Measurements from ENCODE around the gene OCRL. TPM values are rescaled to one million over a fixed set of nuclear protein-coding genes. Genes with fewer than 3 reads are reported as not detected.

The OCRL gene
- total RNA-seq = 49.8 and 52.8 TPM in 2 replicates
- long read RNA-seq, full-length matches to known transcripts = 17 of 46 reads
- long read RNA-seq, partial matches to known transcripts = 20 of 46 reads
- long read RNA-seq, other reads (novel, unspliced or antisense) = 9 of 46 reads

DNA sequence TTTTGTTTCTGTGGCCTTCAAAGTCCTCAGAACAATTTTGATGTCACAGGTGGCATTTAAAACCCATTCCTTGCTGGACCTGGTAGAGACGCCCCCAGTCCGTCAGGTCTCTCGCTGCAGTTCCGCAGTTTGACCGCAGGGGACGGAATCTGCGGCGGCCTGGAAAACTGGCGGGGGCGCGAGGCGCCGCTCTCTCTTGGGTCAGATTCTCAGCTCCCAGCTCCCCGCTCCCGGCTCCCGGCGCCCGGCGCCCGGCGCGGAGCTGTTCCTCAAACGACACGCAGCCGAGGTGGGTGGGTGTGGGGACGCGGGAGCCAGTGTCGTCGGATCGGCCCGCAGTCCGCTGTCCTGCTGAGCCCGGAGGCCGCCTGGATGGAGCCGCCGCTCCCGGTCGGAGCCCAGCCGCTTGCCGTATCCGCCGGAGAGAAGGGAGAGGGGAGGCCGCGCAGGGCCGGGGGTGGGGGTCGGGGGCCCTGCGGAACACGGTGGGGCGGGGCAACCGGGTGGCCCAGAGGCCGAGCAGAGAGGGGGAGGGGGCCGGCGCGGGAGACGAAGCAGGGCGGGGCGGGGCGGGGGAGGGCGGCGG, at the start of gene OCRL:
Gene OCRL (plus strand): TSS at position 192 of the 586 bp plus-strand sequence. CDS start 181 bp downstream, at position 373.
- peak within 1 kb of the TSS; percentile 59 for H3K27ac Mint-ChIP-seq (ENCODE audit: unreplicated experiment)
- H3K4me1 Mint-ChIP-seq (ENCODE audit: unreplicated experiment) = peaks cover 18% of the 10 kb centered on the region
- peak; percentile 95 for DNase-seq (ENCODE audit: extremely low spot score, unreplicated experiment)
- TF ChIP-seq, protein P1, sequence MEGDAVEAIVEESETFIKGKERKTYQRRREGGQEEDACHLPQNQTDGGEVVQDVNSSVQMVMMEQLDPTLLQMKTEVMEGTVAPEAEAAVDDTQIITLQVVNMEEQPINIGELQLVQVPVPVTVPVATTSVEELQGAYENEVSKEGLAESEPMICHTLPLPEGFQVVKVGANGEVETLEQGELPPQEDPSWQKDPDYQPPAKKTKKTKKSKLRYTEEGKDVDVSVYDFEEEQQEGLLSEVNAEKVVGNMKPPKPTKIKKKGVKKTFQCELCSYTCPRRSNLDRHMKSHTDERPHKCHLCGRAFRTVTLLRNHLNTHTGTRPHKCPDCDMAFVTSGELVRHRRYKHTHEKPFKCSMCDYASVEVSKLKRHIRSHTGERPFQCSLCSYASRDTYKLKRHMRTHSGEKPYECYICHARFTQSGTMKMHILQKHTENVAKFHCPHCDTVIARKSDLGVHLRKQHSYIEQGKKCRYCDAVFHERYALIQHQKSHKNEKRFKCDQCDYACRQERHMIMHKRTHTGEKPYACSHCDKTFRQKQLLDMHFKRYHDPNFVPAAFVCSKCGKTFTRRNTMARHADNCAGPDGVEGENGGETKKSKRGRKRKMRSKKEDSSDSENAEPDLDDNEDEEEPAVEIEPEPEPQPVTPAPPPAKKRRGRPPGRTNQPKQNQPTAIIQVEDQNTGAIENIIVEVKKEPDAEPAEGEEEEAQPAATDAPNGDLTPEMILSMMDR (IDR thresholded peaks at IDR 0.05) = peak; percentile 85
- H3K36me3 Mint-ChIP-seq (ENCODE audit: unreplicated experiment) = peaks cover 9% of the 10 kb centered on the region
- no peaks in the 10 kb centered on the region for H3K9me3 Mint-ChIP-seq (ENCODE audit: unreplicated experiment)
- no peaks in the 10 kb centered on the region for H3K27me3 Mint-ChIP-seq (ENCODE audit: unreplicated experiment)
- peak within 1 kb of the TSS; percentile 74 for H3K4me3 Mint-ChIP-seq (ENCODE audit: unreplicated experiment)

DNA sequence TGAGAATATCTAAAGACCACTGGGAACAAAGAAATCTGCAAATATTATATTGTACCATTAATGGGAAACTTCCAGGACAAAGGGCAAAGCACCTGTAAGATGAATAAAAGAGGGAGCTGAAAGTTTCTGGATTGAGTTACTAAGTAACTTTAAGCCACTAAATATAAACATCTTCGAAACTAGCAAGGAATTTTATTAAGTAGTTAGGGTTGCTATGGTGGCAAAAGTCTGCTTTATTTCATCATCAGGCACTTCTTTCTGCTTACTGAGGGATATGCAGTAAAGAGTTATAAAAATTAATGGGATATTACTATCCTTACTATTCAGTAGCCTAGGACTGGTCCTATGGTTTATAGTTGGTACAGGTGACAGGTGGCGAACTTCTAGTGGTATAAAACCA, 49.7 kb upstream of the OCRL start:
- H3K4me3 Mint-ChIP-seq (ENCODE audit: unreplicated experiment) = no peak overlapping the region
- H3K9me3 Mint-ChIP-seq (ENCODE audit: unreplicated experiment) = no peaks in the 10 kb centered on the region
- TF ChIP-seq, protein P1 (IDR thresholded peaks at IDR 0.05) = no peak
- H3K4me1 Mint-ChIP-seq (ENCODE audit: unreplicated experiment) = no peaks in the 10 kb centered on the region
- no peak overlapping the region for H3K27ac Mint-ChIP-seq (ENCODE audit: unreplicated experiment)
- no peak for DNase-seq (ENCODE audit: extremely low spot score, unreplicated experiment)
- peaks cover 55% of the 10 kb centered on the region for H3K36me3 Mint-ChIP-seq (ENCODE audit: unreplicated experiment)
- H3K27me3 Mint-ChIP-seq (ENCODE audit: unreplicated experiment) = no peaks in the 10 kb centered on the region

DNA sequence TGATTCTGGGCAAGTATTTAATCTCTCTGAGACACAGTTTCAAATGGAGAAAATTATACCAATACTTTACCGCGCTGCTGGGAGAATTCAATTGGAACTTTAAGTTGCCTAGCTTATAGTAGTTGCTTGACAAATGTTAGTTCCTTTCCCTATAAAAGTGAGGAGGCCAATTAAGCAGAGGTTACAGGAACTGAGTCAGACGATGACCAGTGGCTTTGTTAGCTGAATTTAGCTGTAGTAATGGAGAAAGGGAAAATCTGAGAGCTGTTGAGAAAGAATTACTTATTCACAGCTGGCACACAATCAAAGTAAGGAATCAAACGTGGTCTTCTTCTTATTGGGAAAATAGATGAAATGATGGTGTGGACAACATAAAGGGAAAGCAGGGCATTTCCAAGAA, 46.4 kb upstream of the OCRL start:
- Mint-ChIP-seq H3K27me3 (ENCODE audit: unreplicated experiment) (no peaks in the 10 kb centered on the region), H3K27ac (ENCODE audit: unreplicated experiment) (peak overlapping the region; percentile 39)

DNA sequence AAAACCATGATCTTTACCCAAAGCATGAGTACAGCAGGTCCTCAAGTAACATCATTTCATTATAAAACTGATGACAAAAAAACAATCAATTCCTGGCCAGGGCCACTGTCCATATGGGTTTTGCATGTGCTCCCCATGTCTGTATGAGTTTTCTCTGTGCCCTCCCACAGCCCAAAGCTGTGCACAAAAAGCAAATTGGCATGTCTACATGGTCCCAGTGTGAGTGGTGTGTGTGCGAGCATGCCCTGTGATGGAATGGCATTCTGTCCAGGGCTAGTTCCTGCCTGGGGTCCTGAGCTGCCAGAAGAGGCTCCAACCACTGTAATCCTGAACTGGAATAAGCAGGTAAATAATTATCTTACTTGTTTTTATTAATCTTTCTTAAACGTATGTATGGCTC, 45.2 kb upstream of the OCRL start:
- no peaks in the 10 kb centered on the region for H3K9me3 Mint-ChIP-seq (ENCODE audit: unreplicated experiment)
- peaks cover 10% of the 10 kb centered on the region for H3K4me1 Mint-ChIP-seq (ENCODE audit: unreplicated experiment)
- no peak overlapping the region for H3K4me3 Mint-ChIP-seq (ENCODE audit: unreplicated experiment)
- H3K36me3 Mint-ChIP-seq (ENCODE audit: unreplicated experiment) = peaks cover 49% of the 10 kb centered on the region
- DNase-seq (ENCODE audit: extremely low spot score, unreplicated experiment) = no peak
- TF ChIP-seq, protein P1 (IDR thresholded peaks at IDR 0.05) = no peak
- no peaks in the 10 kb centered on the region for H3K27me3 Mint-ChIP-seq (ENCODE audit: unreplicated experiment)
- H3K27ac Mint-ChIP-seq (ENCODE audit: unreplicated experiment) = no peak overlapping the region

More for the DNA sequence above, 46.4 kb upstream of the OCRL start:
- Mint-ChIP-seq H3K36me3 (ENCODE audit: unreplicated experiment) (peaks cover 50% of the 10 kb centered on the region), H3K9me3 (ENCODE audit: unreplicated experiment) (no peaks in the 10 kb centered on the region), H3K4me1 (ENCODE audit: unreplicated experiment) (peaks cover 10% of the 10 kb centered on the region), H3K4me3 (ENCODE audit: unreplicated experiment) (no peak overlapping the region)
- TF ChIP-seq, protein P1 (IDR thresholded peaks at IDR 0.05) = no peak
- no peak for DNase-seq (ENCODE audit: extremely low spot score, unreplicated experiment)

DNA sequence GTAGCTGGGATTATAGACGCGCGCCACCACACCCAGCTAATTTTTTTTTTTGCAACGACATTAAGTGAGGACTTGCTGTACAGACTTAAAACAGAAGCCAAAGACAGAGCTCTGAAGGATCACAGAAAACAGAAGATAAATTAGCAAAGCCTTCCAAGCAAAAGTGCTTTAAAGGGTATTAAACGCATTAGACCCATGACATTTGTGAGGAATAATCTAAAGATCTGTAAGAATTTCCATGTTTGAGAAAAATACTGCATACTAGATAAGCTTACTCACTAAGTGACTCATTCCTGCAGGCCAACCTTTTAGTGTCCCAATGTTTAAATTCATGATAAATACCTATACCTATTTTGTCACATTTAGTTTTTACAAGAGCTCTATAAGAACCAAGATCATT, 44.2 kb upstream of the OCRL start:
- no peak for DNase-seq (ENCODE audit: extremely low spot score, unreplicated experiment)
- Mint-ChIP-seq H3K9me3 (ENCODE audit: unreplicated experiment) (no peaks in the 10 kb centered on the region), H3K27me3 (ENCODE audit: unreplicated experiment) (no peaks in the 10 kb centered on the region), H3K4me3 (ENCODE audit: unreplicated experiment) (no peak overlapping the region), H3K27ac (ENCODE audit: unreplicated experiment) (peak overlapping the region; percentile 50), H3K4me1 (ENCODE audit: unreplicated experiment) (peaks cover 10% of the 10 kb centered on the region), H3K36me3 (ENCODE audit: unreplicated experiment) (peaks cover 49% of the 10 kb centered on the region)
- TF ChIP-seq, protein P1 (IDR thresholded peaks at IDR 0.05) = no peak

Data from osteocyte (in vitro differentiated cells).